Measurements from ENCODE around the gene TMOD1.

Gene TMOD1

DNA sequence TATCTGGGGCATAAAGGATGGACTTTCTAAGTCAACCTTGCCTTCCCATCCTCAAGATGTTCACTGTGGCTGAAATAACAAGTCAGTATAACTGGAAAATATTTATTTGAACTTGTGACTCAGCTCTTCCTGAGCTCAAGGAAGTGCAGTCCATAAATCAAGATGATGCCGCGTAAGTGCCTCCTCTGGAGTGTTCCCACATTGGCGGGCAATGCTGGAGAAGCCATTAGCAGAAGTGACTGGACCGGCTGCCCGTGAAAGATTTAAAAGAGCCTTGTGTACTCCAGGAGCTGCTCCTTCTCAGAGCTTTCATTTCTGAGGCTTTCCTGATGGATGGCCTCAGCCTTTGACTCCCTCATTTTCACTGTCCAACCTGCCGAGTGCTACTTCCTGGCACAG lies 17.4 kb downstream of the TMOD1 start:
- no peak for DNase-seq

DNA sequence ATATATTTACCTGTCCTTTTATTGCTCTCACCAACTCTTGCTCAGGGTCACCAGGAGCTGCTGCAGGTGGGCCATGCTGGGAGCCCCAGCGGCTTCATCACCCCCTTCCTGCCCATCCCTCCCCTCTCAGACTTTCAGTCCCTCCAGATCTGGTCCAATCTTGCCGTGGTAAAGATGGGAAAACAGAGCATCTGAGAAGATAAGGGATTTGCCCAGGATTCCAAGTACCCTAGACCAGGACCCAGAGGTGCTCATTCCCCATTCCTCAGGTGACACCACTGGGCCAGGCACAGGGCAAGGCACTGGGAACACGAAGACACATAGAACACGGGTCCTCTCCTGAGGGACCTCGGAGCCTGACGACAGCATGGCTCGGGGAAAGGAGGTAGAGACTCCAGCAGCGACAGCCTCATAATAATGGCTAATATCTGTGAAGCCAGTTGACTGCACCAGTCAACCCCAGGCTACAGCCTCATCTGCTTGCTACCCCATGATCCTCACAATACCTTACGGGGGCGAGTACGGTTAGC lies 18.0 kb downstream of the TMOD1 start:
- no peak for DNase-seq

DNA sequence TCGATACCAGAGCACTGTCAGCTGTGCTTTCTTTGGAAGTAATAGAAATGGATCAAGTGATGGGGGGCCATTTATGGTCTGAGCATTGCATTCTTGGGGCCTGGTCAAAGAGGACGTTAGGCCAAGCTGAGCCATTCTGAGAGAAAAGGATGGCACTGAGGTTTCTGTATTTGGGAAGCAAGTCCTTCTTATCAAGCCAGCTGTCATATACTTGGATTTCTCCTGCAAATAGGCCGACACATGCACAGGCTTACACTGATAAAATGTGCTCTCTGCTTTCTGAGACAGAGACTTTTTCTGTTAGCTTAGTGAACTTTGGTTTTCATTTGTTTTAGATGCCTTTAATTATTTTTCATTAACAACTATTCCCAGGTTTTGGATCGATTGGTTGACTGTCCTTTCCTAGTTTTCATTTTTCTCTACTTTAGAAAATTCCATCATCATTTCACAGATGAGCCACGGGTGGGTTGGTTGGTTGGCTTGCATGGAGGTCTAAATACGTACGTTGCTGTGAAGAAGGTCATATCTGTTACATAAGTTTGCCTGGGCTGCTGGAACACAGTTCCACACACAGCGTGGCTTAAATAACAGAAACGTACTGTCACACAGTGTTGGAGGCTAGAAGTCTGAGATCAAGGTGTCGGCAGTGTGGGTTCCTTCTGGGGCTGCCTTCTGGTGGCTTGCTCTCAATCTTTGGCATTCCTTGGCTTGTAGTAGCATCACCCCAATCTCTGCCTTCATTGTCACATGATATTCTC lies 20.3 kb downstream of the TMOD1 start:
- no peak for DNase-seq

DNA sequence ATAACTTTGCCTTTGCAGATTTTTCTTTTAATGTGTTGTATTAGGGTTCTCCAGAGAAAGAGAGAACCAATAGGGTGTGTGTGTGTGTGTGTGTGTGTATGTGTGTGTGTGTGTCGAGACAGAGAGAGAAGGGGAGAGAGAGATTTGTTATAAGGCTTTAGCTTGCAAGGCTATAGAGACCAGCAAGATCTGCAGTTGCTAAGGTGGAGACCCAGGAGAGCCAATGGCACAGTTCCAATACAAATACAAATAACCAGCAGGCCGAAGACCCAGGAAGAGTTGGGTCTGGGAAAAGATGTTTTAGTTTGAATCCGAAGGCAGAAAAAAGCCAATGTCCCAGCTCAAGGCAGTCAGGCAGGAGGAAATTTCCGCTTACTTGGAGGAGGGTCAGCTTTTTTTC lies 23.0 kb downstream of the TMOD1 start:
- no peak for DNase-seq

DNA sequence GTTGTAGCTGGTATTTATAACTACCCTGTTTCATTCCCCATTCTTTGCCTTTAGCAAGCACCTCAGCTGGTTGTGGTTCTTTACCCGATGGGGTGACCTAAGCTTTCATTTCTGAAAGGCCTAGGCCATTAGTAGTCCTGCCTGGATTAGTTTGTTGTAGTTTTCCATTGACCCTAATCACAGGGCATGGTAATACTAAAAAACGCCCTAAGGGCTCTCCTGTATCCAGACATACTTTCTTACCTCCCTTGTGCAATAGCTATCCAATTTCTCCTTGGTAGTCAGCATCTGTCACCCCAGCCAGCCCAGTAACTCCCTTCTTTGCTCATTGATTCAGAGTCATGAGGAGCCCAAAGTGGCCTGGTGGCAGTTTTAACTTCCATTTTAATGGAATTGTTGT lies 24.0 kb downstream of the TMOD1 start:
- DNase-seq = no peak

GRCh38 chr9:97526895-97527575 lies 25.6 kb downstream of the TMOD1 start:
- no peak for DNase-seq

GRCh38 chr9:97527626-97528528 lies 26.4 kb downstream of the TMOD1 start:
- DNase-seq = no peak

DNA sequence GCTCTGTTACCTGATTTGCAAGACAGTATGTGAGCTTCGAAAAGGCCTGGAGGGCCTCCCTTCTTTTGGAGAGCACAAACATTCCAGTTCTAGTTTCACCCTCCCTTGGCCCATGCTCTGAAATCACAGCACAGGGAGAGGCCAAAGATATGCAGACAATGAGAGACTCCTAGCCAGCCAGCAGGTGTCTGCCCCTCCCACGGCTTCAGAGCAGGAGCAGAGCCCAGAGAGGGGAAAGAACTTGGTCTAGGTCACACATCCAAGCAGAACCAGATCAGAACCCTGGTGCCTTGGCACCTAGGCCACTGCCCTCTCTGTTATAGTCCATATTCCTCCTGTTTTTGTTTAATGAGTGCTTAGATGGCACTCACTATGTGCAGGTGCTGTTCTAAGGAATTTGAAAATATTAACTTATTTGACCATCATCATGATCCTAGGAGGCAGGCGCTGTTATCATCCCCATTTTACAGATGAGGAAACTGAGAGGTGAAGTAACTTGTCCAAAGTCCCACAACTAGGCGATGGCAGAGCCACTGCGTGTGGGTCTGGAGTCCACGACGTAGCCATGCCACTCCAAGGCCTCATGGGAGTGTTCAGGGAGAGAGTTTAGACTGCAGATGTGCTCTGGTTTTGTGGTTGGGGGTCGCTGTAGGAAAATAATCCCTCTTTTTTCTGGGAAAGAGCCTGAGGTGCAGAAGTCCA lies 27.2 kb downstream of the TMOD1 start:
- DNase-seq = no peak

DNA sequence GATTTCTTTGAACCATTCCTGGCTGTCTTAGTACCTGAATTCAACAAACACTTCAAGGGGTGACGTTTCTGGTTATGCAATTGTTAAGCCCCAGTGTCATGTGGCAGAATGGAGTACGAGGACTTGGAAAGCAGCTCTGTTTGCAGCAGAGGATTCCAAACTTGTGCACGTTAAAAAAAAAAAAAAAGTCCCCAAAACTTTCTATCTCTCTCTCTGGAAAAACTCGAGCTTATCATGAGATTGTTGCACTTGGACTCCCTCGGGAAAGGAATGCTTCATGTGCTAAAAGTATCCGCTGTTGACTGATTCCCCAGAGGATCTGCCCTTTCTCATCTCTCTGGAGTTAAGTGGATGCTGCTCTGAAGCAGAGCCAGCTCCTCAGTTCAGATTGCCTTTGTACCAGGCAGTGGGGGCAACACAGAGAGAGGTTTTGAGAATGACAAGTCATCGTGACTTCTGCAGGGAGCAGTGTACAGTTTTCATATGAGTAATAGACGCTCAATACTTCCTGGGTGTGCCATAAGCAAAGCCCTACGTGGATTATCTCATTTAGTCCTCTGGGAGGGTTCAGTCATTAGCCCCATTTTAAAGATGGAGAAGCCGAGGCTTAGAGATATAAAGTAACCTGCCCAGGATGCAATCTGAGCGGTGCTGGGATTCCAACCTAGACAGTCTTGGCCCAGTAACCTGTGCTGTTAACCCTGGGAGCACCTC lies 28.1 kb downstream of the TMOD1 start:
- no peak for DNase-seq

GRCh38 chr9:97531888-97532376 lies 30.5 kb downstream of the TMOD1 start:
- no peak for DNase-seq

GRCh38 chr9:97534185-97534584 lies 32.7 kb downstream of the TMOD1 start:
- DNase-seq = no peak

DNA sequence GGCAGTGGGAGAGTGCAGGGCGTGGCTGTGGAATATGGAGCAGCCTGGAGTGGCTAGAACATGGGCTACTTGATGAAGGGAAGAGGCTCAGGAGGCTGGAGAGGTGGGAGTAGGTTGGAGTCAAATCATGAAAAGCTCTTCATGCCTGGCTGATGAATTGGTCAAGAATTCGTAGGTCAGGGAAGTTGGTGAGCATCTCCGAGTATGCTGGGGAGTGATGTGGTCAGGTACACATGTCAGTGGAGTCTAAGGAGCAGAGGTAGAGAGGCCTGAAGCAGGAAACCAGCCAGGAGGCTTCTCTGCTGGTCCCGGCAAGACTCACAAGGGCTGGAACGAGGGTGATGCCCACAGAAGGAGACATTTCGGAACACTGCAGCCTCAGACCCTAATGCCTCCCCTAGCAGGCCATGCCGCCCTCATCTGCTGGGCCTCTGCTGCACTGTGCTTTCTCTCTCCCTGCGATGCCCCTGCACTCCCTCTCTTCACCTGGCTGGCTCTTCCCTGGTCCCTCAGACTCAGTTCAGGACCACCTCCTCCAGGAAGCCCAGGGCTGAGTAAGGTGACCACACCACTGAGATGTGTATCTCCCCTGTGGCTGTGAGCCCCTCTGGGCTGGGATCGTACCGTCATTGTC lies 33.6 kb downstream of the TMOD1 start:
- no peak for DNase-seq

DNA sequence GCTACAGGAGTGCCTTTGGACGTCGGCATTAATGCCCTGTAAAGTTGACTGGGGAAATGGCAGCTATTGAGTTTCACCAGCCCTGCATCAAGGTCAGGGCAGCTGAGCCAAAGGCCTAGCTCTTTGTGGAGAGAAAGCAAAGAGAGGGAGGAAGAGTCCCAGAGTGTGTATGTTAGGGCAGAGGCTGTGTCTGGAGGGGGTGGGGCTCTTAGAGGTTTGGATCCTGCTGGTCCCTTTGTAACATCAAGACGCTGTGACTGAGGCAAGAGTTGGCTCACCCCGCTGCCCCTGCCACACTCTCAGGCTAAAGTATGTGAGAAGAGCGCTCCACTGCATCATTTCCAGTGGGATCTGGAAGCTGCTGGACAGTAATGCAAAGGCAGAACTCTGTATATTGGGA lies 34.3 kb downstream of the TMOD1 start:
- no peak for DNase-seq

- DNase-seq = no peak
Measured at GRCh38 chr9:97536480-97536879, 35.0 kb downstream of the TMOD1 start.

DNA sequence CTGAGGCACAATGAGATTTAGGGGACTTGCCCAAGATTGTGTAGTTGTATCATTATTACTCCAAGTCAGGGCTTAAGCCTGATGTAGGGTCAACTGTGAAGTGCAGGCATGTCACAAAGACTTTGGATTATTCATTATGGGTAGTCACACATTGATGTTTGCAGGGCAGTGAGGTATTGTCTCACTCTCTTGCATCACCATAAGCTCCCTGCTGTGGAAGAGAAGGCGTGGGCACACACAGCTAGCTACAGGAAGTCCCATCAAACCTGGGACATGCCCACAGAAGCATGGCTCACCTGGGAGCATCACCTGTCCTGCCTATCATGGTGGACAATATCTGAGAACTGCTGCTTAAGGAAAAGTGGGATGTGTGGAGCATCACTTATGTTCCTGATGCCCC lies 42.1 kb downstream of the TMOD1 start:
- no peak for DNase-seq

DNA sequence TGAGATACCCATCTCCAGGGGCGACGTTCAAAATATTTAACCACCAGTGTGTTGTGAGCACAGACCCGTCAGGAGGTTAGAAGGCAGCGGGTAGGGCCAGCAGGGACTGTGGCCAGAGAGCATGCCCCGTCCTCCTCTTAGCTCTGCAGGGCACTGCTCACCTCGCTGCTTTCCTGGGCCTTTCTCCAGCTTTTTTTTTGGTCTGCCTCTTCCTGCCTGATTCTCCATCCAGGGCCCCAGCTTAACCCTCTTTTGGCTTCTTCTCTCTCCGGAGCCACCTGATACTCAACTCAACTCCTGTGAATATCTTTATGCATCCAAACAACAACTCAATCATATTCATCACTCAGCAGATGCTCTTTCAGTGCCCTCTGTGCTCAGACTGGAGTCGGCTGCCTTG lies 44.0 kb downstream of the TMOD1 start:
- DNase-seq = no peak

- DNase-seq = no peak
Measured at GRCh38 chr9:97547098-97547829, 45.8 kb downstream of the TMOD1 start.

DNA sequence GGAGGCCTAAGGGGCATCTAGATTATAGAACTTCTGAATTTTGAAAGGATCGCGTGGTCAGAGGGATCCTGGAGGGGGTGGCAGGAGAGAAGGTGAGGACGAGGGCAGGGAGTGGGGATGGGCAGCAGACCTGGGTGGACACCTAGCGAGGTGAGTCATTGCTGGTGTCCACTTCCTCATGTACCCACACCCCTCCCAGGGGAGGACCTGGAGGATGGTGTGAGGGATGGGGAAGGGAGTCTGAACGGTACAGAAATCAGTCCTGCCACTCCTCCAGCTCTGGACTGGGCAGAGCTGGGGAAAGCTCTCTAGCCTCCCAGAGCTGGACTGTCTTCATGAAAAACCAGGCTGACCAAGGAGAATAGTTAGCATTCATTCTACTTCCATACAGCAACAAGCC lies 46.9 kb downstream of the TMOD1 start:
- no peak for DNase-seq

DNA sequence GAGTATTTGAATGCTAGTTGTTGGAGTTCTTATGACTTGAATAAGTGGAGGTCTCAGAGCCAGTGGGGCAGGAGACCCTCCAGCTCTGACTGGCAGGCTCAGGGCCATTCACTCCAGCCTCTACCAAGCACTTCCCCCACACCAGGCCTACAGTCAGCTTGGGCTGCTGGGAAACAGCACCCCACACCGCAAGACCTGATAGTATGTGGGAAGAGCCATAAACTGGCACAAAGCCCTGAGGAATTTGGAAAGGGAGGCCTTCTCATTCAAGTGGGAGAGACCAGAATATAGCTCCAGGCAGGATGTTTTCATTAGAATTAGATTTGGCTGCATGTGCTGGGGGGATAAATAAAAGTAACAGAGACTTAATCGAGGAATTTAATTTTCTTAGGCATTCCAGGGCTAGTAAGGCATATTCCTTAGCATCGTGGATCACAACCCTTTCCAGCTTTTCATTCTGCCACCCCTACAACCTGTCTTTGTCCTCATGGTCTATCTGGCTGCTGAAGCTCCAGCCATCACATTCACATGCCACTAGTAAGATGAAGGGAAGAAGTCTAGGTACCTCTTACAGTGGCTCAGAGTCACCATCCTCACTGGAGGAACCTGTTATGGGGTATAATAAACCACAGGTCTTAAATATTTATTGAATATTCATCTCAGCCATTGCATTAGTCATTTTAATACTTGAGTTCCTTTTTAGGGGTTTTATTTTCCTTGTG lies 47.5 kb downstream of the TMOD1 start:
- no peak for DNase-seq

- DNase-seq = no peak
Measured at GRCh38 chr9:97550386-97550785, 48.9 kb downstream of the TMOD1 start.

Data from CD4-positive, alpha-beta T cell treated with Interleukin-1 beta for 1 hour (primary cell).